ENCODE results near the gene TGOLN2. TPM values are rescaled to one million over a fixed set of nuclear protein-coding genes. Genes with fewer than 3 reads are reported as not detected.
"Not testable (repeated sequence)": the region's sequence is repeated elsewhere in the genome, so short reads cannot be mapped to it uniquely, and the experiment has no call there.

TGOLN2 gene
- total and polyA plus RNA-seq, 2 donors, result 27.4 to 33.4 TPM

DNA sequence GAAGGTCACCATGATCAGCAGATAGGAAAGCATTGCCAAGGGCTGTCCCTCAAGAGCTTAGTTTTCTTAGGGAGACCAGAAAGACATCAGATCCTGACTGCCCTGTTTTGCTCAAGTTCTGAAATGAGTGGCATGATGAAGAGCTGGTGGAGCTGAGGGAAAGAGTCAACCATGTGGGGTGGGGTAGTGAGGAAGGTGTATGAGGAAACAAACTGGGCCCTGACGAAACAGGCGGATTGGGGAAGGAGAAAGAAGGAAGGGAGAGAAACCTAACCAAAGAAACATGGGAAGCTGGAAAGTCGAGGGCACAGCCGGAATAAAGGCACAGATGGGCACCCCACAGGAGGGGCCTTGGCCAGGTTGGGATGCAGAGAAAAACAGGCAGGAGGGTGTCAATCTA is 8.0 kb downstream of the TGOLN2 start:
- DNase-seq (ENCODE audit: low read depth in 6 of 9, low spot score in 9 of 9), result no peak
- Histone ChIP-seq H3K4me1 (ENCODE audit: control insufficient read depth in 2 of 2, insufficient read depth in 2 of 2, low read length in 2 of 2) (peaks cover 12 to 33% of the 10 kb centered on the region in 2 donors), H3K27me3 (ENCODE audit: control insufficient read depth in 2 of 2, insufficient read depth in 1 of 2, low read length in 1 of 2) (no peaks in the 10 kb centered on the region), H3K4me3 (ENCODE audit: low read length in 2 of 2) (no peak overlapping the region), H3K36me3 (ENCODE audit: control insufficient read depth in 2 of 2, insufficient read depth in 2 of 2, low read length in 1 of 2) (peaks cover 77 to 90% of the 10 kb centered on the region in 2 donors), H3K9me3 (ENCODE audit: control insufficient read depth in 2 of 2, insufficient read depth in 1 of 2, low read length in 1 of 2) (no peaks in the 10 kb centered on the region), H3K27ac (ENCODE audit: low read depth in 1 of 2, low read length in 1 of 2) (peak overlapping the region in 1 of 2 donors; percentile 1)
- 95% methylated on average over 4 of the region's 4 CpGs for WGBS

DNA sequence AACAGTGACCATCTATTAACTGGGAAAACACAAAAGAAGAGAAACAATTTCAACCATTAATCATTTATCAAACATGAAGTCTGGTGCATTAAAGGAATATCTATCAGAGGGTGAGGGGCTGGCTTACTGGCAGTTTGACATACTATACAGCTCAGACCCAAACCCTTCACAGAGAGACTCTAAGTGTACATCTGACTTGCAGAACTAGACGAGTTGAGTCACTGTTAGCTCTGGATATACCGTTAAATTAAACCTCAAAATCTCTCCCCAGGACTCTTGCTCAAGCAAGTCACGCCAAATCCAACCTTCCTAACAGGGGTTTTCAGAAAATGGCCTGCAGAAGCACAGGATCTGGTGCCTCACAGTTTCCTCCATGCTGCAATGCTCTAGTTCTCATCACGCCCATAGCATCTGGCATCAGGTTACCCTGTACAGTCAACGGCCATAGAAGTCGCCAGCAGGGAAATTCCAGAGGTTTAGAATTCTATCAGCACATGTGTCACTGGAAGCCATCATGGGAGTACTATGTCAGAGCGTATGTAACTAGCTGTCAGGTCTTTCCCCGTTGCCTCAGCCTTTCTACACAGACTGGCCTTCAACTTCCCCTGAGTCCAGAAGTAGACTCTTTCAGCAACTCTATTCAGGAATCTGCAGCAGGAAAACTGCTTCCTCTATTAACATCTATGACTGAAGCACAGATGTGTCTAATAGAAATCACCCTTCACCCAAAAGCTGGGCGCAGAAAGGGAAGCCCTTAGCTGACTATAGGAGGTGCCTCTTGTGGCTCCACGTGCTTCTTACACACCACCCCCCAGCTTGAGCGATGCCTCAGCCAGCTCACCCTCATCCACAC is 9.3 kb downstream of the TGOLN2 start:
- H3K9me3 ChIP-seq (ENCODE audit: control insufficient read depth in 2 of 2, insufficient read depth in 1 of 2, low read length in 1 of 2), result no peaks in the 10 kb centered on the region
- 88% methylated on average over 11 of the region's 11 CpGs for WGBS
- no peaks in the 10 kb centered on the region for H3K27me3 ChIP-seq (ENCODE audit: control insufficient read depth in 2 of 2, insufficient read depth in 1 of 2, low read length in 1 of 2)
- peaks cover 3 to 21% of the 10 kb centered on the region in 2 donors for H3K4me1 ChIP-seq (ENCODE audit: control insufficient read depth in 2 of 2, insufficient read depth in 2 of 2, low read length in 2 of 2)
- peak overlapping the region in 1 of 2 donors; percentile 64 for H3K27ac ChIP-seq (ENCODE audit: low read depth in 1 of 2, low read length in 1 of 2)
- peaks cover 76 to 87% of the 10 kb centered on the region in 2 donors for H3K36me3 ChIP-seq (ENCODE audit: control insufficient read depth in 2 of 2, insufficient read depth in 2 of 2, low read length in 1 of 2)
- peak in 1 of 9 donors; percentile 35 for DNase-seq (ENCODE audit: low read depth in 6 of 9, low spot score in 9 of 9)
- H3K4me3 ChIP-seq (ENCODE audit: low read length in 2 of 2), result no peak overlapping the region

DNA sequence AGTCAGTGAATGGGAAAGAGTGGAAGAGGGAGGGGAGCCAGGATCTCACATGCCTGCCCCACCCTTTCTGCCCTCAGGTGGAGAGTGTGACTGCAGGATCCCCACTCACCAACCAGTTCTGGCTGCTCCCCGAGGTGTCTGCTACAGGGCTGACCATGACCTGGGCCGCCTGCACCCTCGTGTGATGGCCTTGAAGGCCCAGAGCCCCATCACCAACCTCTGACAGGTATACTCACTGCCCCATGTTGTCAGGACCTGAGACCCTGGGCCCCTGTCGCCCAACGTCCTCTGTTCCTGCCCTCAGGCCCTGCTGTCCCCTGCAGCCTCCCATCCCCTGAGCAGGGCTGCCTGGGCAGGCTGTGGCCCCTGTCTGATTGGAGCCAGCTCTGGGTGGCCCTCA is 11.9 kb downstream of the TGOLN2 start:
- H3K27me3 ChIP-seq (ENCODE audit: control insufficient read depth in 2 of 2, insufficient read depth in 1 of 2, low read length in 1 of 2); DNase-seq (ENCODE audit: low read depth in 6 of 9, low spot score in 9 of 9); H3K4me1 ChIP-seq (ENCODE audit: control insufficient read depth in 2 of 2, insufficient read depth in 2 of 2, low read length in 2 of 2); H3K27ac ChIP-seq (ENCODE audit: low read depth in 1 of 2, low read length in 1 of 2); H3K4me3 ChIP-seq (ENCODE audit: low read length in 2 of 2); H3K9me3 ChIP-seq (ENCODE audit: control insufficient read depth in 2 of 2, insufficient read depth in 1 of 2, low read length in 1 of 2): not testable (repeated sequence)
- WGBS, result 80% methylated on average over 5 of the region's 5 CpGs
- peaks cover 58 to 64% of the 10 kb centered on the region in 2 donors for H3K36me3 ChIP-seq (ENCODE audit: control insufficient read depth in 2 of 2, insufficient read depth in 2 of 2, low read length in 1 of 2)

DNA sequence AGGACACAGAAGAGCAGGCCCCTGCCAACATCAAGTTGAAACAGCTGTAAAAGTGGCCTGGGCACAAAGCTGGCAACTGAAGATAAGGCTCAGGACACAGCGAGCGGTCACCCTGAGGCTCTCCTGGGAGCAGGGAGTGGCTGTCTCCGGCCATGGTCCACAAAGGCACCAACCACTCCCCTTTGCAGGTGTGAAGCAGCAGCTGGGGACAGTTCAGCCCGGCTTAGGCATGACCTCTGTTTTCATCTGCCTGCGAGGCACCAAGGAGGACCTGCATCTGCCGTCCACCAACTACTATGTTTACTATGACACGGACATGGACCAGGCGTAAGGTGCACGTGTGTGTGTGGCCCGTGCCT is 12.9 kb downstream of the TGOLN2 start:
- no peak for DNase-seq (ENCODE audit: low read depth in 6 of 9, low spot score in 9 of 9)
- H3K4me3 ChIP-seq (ENCODE audit: low read length in 2 of 2), result no peak overlapping the region
- H3K27ac ChIP-seq (ENCODE audit: low read depth in 1 of 2, low read length in 1 of 2), result no peak overlapping the region
- H3K4me1 ChIP-seq (ENCODE audit: control insufficient read depth in 2 of 2, insufficient read depth in 2 of 2, low read length in 2 of 2), result peaks cover 1 to 10% of the 10 kb centered on the region in 2 donors
- H3K9me3 ChIP-seq (ENCODE audit: control insufficient read depth in 2 of 2, insufficient read depth in 1 of 2, low read length in 1 of 2), result no peaks in the 10 kb centered on the region
- peaks cover 48 to 54% of the 10 kb centered on the region in 2 donors for H3K36me3 ChIP-seq (ENCODE audit: control insufficient read depth in 2 of 2, insufficient read depth in 2 of 2, low read length in 1 of 2)
- H3K27me3 ChIP-seq (ENCODE audit: control insufficient read depth in 2 of 2, insufficient read depth in 1 of 2, low read length in 1 of 2), result no peaks in the 10 kb centered on the region
- whole genome bisulfite sequencing, result 95% methylated on average over 10 of the region's 10 CpGs

DNA sequence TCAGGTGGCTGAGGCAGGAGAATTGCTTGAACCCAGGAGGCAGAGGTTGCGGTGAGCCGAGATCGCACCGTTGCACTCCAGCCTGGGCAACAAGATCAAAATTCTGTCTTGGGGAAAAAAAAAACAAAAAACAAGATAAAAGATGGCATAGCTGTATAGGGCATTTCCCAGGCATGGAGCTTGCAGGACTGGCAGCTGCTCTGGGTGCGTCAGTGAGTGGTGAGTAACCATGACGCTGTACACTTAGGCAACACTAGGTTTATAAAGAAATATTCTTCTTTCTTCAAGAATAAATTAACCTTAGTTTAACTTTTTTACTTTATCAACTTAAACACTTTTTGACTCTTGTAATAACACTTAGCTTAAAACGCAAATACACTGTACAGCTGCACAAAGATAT is 15.4 kb downstream of the TGOLN2 start:
- peaks cover 30 to 36% of the 10 kb centered on the region in 2 donors for H3K36me3 ChIP-seq (ENCODE audit: control insufficient read depth in 2 of 2, insufficient read depth in 2 of 2, low read length in 1 of 2)
- H3K27me3 ChIP-seq (ENCODE audit: control insufficient read depth in 2 of 2, insufficient read depth in 1 of 2, low read length in 1 of 2), result no peaks in the 10 kb centered on the region
- peaks cover 11 to 16% of the 10 kb centered on the region in 2 donors for H3K4me1 ChIP-seq (ENCODE audit: control insufficient read depth in 2 of 2, insufficient read depth in 2 of 2, low read length in 2 of 2)
- H3K27ac ChIP-seq (ENCODE audit: low read depth in 1 of 2, low read length in 1 of 2), result no peak overlapping the region
- no peak for DNase-seq (ENCODE audit: low read depth in 6 of 9, low spot score in 9 of 9)
- no peaks in the 10 kb centered on the region for H3K9me3 ChIP-seq (ENCODE audit: control insufficient read depth in 2 of 2, insufficient read depth in 1 of 2, low read length in 1 of 2)
- no peak overlapping the region for H3K4me3 ChIP-seq (ENCODE audit: low read length in 2 of 2)
- WGBS, result 96% methylated on average over 7 of the region's 7 CpGs

DNA sequence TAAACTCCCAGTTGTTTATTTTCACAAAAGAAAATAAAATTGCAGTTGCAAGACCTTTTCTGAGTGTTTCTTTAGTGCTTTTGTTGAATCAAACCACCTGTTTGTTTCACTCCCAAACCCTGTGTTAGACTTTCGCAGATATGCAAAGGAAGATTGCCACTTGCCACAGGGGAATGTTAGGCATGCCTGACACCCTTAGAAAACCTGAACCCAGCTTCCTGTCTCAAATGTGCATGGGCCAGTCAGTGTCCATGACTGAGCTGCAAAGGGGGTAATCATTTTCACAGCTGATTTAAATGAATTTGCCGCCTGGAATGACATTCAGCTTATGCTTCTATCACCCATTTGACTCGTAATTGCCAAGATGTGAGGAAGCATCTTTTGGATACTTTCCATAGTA is 17.5 kb downstream of the TGOLN2 start:
- H3K4me3 ChIP-seq (ENCODE audit: low read length in 2 of 2), result no peak overlapping the region
- peaks cover 17 to 20% of the 10 kb centered on the region in 2 donors for H3K36me3 ChIP-seq (ENCODE audit: control insufficient read depth in 2 of 2, insufficient read depth in 2 of 2, low read length in 1 of 2)
- peaks cover 11 to 16% of the 10 kb centered on the region in 2 donors for H3K4me1 ChIP-seq (ENCODE audit: control insufficient read depth in 2 of 2, insufficient read depth in 2 of 2, low read length in 2 of 2)
- no peak for DNase-seq (ENCODE audit: low read depth in 6 of 9, low spot score in 9 of 9)
- 97% methylated on average over 3 of the region's 3 CpGs for WGBS
- no peaks in the 10 kb centered on the region for H3K9me3 ChIP-seq (ENCODE audit: control insufficient read depth in 2 of 2, insufficient read depth in 1 of 2, low read length in 1 of 2)
- no peaks in the 10 kb centered on the region for H3K27me3 ChIP-seq (ENCODE audit: control insufficient read depth in 2 of 2, insufficient read depth in 1 of 2, low read length in 1 of 2)
- H3K27ac ChIP-seq (ENCODE audit: low read depth in 1 of 2, low read length in 1 of 2), result no peak overlapping the region

DNA sequence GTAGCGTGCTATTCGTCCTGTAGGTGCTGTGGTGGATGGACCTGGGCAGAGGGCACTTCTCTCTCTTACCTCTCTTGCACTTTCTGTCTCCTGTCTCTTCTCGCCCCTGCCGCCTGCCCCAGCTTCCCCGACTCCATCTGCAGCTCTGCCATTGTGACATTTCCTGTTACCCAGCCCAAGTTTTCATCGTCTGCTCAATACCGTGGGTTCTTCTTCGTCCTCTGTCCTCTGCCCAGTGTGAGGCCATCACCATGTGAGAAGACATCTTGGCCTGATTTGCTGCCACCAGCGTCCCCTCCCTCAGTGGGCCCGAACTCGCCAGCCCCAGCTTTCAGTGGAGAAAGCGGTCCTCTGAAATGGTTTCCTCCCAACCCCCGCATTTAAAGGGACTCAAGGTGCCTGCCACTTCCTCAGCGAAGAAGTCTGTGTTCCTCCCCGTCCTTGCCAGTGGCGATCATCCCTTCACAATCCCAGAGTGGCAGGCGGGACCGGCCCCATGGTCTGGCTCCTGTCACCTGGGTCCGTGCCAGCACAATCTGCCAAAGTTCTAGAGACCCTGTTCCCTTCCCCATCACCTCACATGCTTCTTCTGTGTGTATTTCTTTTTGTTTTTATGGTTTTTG is 18.0 kb downstream of the TGOLN2 start:
- peak in 3 of 9 donors; percentile 22 to 59 (median 33) for DNase-seq (ENCODE audit: low read depth in 6 of 9, low spot score in 9 of 9)
- 59% methylated on average over 19 of the region's 19 CpGs for WGBS
- H3K27ac ChIP-seq (ENCODE audit: low read depth in 1 of 2, low read length in 1 of 2), result peak overlapping the region in 1 of 2 donors; percentile 58

DNA sequence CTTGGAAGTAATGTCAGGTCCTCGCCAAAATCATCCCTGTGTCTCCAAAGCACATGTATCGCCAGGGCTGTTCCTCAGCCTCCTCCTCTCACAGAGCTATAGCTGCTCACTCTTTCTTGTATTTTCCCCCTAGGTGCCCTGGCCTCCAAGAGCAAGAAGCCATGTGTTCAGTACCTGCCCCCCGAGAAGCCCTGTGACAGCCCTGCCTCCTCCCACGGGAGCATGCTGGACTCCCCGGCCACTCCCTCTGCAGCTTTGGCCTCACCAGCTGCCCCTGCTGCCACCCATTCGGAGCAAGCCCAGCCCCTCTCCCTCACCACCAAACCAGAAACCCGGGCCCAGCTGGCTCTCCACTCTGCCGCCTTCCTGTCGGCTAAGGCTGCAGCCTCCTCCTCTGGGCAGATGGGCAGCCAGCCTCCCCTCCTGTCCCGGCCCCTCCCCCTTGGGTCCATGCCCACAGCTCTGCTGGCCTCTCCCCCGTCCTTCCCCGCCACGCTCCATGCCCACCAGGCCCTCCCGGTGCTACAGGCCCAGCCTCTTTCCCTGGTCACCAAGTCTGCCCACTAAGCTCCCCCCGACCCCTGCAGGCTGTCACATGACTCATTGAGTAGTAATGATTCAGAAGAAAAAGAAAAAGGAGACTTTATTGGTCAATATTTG is 18.8 kb downstream of the TGOLN2 start:
- 62% methylated on average over 15 of the region's 15 CpGs for WGBS
- H3K27ac ChIP-seq (ENCODE audit: low read depth in 1 of 2, low read length in 1 of 2), result peak overlapping the region in 1 of 2 donors; percentile 1
- H3K36me3 ChIP-seq (ENCODE audit: control insufficient read depth in 2 of 2, insufficient read depth in 2 of 2, low read length in 1 of 2), result peaks cover 5 to 7% of the 10 kb centered on the region in 2 donors
- H3K4me1 ChIP-seq (ENCODE audit: control insufficient read depth in 2 of 2, insufficient read depth in 2 of 2, low read length in 2 of 2), result peaks cover 11 to 16% of the 10 kb centered on the region in 2 donors
- DNase-seq (ENCODE audit: low read depth in 6 of 9, low spot score in 9 of 9), result no peak
- H3K9me3 ChIP-seq (ENCODE audit: control insufficient read depth in 2 of 2, insufficient read depth in 1 of 2, low read length in 1 of 2), result no peaks in the 10 kb centered on the region
- no peaks in the 10 kb centered on the region for H3K27me3 ChIP-seq (ENCODE audit: control insufficient read depth in 2 of 2, insufficient read depth in 1 of 2, low read length in 1 of 2)
- H3K4me3 ChIP-seq (ENCODE audit: low read length in 2 of 2), result no peak overlapping the region

More for the DNA sequence above, 18.0 kb downstream of the TGOLN2 start:
- no peaks in the 10 kb centered on the region for H3K9me3 ChIP-seq (ENCODE audit: control insufficient read depth in 2 of 2, insufficient read depth in 1 of 2, low read length in 1 of 2)
- no peaks in the 10 kb centered on the region for H3K27me3 ChIP-seq (ENCODE audit: control insufficient read depth in 2 of 2, insufficient read depth in 1 of 2, low read length in 1 of 2)
- H3K4me1 ChIP-seq (ENCODE audit: control insufficient read depth in 2 of 2, insufficient read depth in 2 of 2, low read length in 2 of 2), result peaks cover 11 to 16% of the 10 kb centered on the region in 2 donors
- no peak overlapping the region for H3K4me3 ChIP-seq (ENCODE audit: low read length in 2 of 2)
- peaks cover 13 to 15% of the 10 kb centered on the region in 2 donors for H3K36me3 ChIP-seq (ENCODE audit: control insufficient read depth in 2 of 2, insufficient read depth in 2 of 2, low read length in 1 of 2)

DNA sequence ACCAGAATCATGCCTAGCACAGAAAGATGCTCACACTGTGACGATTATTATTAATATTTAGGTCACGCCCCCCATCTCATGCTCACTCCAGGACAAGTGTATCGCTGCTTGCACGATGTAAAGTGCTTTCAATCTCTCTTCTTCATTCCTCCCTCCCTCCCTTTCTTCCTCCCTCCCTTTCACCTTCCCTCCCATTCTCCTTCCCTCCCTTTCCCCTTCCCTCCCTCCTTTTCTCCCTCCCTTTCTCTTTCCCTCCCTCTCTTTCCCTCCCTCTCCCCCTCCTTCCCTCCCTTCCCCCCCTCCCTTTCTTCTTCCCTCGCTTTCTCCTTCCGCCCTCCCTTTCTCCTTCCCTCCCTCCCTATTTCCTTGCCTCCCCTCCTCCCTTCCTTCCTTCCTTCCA is 19.6 kb downstream of the TGOLN2 start:
- H3K4me1 ChIP-seq (ENCODE audit: control insufficient read depth in 2 of 2, insufficient read depth in 2 of 2, low read length in 2 of 2), result peaks cover 11 to 16% of the 10 kb centered on the region in 2 donors
- peaks cover 0 to 2% of the 10 kb centered on the region in 2 donors for H3K27me3 ChIP-seq (ENCODE audit: control insufficient read depth in 2 of 2, insufficient read depth in 1 of 2, low read length in 1 of 2)
- 96% methylated on average over 6 of the region's 6 CpGs for WGBS
- no peak overlapping the region for H3K4me3 ChIP-seq (ENCODE audit: low read length in 2 of 2)
- DNase-seq (ENCODE audit: low read depth in 6 of 9, low spot score in 9 of 9), result no peak
- peaks cover under 1% of the 10 kb centered on the region in 2 donors for H3K36me3 ChIP-seq (ENCODE audit: control insufficient read depth in 2 of 2, insufficient read depth in 2 of 2, low read length in 1 of 2)
- H3K27ac ChIP-seq (ENCODE audit: low read depth in 1 of 2, low read length in 1 of 2), result no peak overlapping the region
- H3K9me3 ChIP-seq (ENCODE audit: control insufficient read depth in 2 of 2, insufficient read depth in 1 of 2, low read length in 1 of 2), result no peaks in the 10 kb centered on the region

Data from thymus (tissue), 11 donors.